Endodermal cell (in vitro differentiated cells): ENCODE data around the gene TARS3. TPM values are rescaled to one million over a fixed set of nuclear protein-coding genes. Genes with fewer than 3 reads are reported as not detected.

Source experiments
- DNase-seq: peaks from one replicate; pipeline ENCODE4 v3.0.0-alpha.2; 2017
- H3K27ac ChIP-seq: 2 replicates; pipeline ENCODE4 v1.5.1; 2013; ENCODE audit warnings: mild to moderate bottlenecking, low read depth, low read length, moderate library complexity
- H3K27me3 ChIP-seq: 2 replicates; pipeline ENCODE4 v1.6.1; 2013; ENCODE audit warnings: mild to moderate bottlenecking, low read length, moderate library complexity; ENCODE audit not compliant: insufficient read depth, control insufficient read depth, poor library complexity, severe bottlenecking
- H3K36me3 ChIP-seq: 2 replicates; pipeline ENCODE4 v1.7.0; 2013; ENCODE audit warnings: mild to moderate bottlenecking, low read length, moderate library complexity; ENCODE audit not compliant: control insufficient read depth, insufficient read depth
- H3K4me1 ChIP-seq: one replicate; pipeline ENCODE4 v1.7.0; 2013; ENCODE audit warnings: low read length; ENCODE audit not compliant: control insufficient read depth, insufficient read depth
- H3K4me3 ChIP-seq: 2 replicates; pipeline ENCODE4 v1.5.1; 2013; ENCODE audit warnings: mild to moderate bottlenecking, low read length, moderate library complexity
- H3K9ac ChIP-seq: 2 replicates; pipeline ENCODE4 v1.6.1; 2013; ENCODE audit warnings: mild to moderate bottlenecking, low read length, moderate library complexity; ENCODE audit not compliant: poor library complexity, severe bottlenecking; ENCODE audit errors: extremely low read depth
- H3K9me3 ChIP-seq: 2 replicates; pipeline ENCODE4 v1.6.1; 2013; ENCODE audit warnings: mild to moderate bottlenecking, low read length, moderate library complexity; ENCODE audit not compliant: control insufficient read depth
- H3K27ac Mint-ChIP-seq: 2 replicates; pipeline ENCODE4 v1.8.0; 2020; ENCODE audit warnings: mixed read lengths
- H3K27me3 Mint-ChIP-seq: 2 replicates; pipeline ENCODE4 v1.8.0; 2021; ENCODE audit warnings: mild to moderate bottlenecking, mixed read lengths; ENCODE audit not compliant: insufficient read depth
- H3K36me3 Mint-ChIP-seq: 2 replicates; pipeline ENCODE4 v1.8.0; 2020; ENCODE audit warnings: low read depth, mixed read lengths
- H3K4me1 Mint-ChIP-seq: 2 replicates; pipeline ENCODE4 v1.8.0; 2020; ENCODE audit warnings: mixed read lengths
- H3K4me3 Mint-ChIP-seq: 2 replicates; pipeline ENCODE4 v1.8.0; 2020; ENCODE audit warnings: mild to moderate bottlenecking, moderate library complexity, mixed read lengths
- H3K9me3 Mint-ChIP-seq: 2 replicates; pipeline ENCODE4 v1.8.0; 2020; ENCODE audit warnings: mild to moderate bottlenecking, mixed read lengths
- CTCF ChIP-seq: fragments of 200-600 bp; sonication (generic); conservative IDR thresholded peaks from 2 replicates; pipeline ENCODE4 v1.5.0; 2021; ENCODE audit warnings: antibody characterized with exemption, mild to moderate bottlenecking
- WGBS, 2 experiments: methylation state at CpG; one replicate each; pipeline versions ENCODE4 v1.1.5 to v1.1.7; 2013; ENCODE audit warnings: missing lambda C conversion rate in 2 of 2, mixed read lengths in 1 of 2; ENCODE audit not compliant: insufficient coverage in 1 of 2, insufficient read length in 1 of 2; 5-methylcytosine and 5-hydroxymethylcytosine counted together
- total RNA-seq, 2 donors: library from RNA; stranded (reverse); fragmentation: NEBNext Ultra II Directional in 1 of 2; extraction: Animal tissue kit (Norgen Biotek cat#: 25700) in 1 of 2; gene quantifications; 2 replicates in 1 of 2; 3 replicates in 1 of 2; pipeline ENCODE4 v1.2.1, GENCODE V29; 2021

The TARS3 gene
- total RNA-seq, 2 donors from 2014 or later, result 11.7 to 13.6 TPM

DNA sequence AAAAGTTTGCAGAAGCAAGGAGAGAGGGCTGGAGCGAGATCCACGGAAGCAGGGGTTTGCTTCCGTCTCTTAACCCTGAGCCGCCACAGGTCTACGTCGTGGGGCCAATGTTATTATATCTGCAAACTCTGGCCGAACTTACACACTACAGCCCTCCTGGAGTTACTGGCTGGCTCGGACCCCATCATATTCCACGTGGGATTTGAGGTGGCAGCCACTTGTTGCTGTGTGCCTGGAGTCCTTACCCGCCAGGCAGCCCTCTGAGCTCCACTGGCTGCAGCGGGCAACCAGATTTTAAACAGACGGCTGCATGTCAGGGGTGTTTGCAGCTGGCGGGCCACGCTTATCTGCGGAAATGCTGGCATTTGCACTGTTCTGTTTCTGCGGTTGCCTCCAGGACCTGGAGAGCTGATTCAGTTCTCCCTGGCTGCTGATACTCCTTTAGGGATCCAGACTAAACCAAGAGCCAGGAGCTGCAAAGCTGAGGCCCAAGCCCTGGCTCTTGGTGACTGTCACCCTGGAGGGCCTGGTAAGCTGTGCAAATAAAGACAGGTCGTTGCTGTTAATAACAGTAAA lies 106.8 kb downstream of the TARS3 start:
- no peak for DNase-seq
- H3K27ac Mint-ChIP-seq, result no peak overlapping the region
- Histone ChIP-seq H3K4me1 (peaks cover 3% of the 10 kb centered on the region), H3K27me3 (no peaks in the 10 kb centered on the region), H3K4me3 (no peak overlapping the region), H3K9ac (no peak overlapping the region), H3K9me3 (no peaks in the 10 kb centered on the region), H3K27ac (no peak overlapping the region), H3K36me3 (no peaks in the 10 kb centered on the region)
- peaks cover 19% of the 10 kb centered on the region for H3K27me3 Mint-ChIP-seq
- H3K36me3 Mint-ChIP-seq, result no peaks in the 10 kb centered on the region
- WGBS, 2 experiments, result 94 to 97% methylated on average over 11 to 17 of the region's 17 CpGs
- H3K4me1 Mint-ChIP-seq, result peaks cover 14% of the 10 kb centered on the region
- no peak for TF ChIP-seq CTCF
- H3K4me3 Mint-ChIP-seq, result no peak overlapping the region
- H3K9me3 Mint-ChIP-seq, result no peaks in the 10 kb centered on the region

DNA sequence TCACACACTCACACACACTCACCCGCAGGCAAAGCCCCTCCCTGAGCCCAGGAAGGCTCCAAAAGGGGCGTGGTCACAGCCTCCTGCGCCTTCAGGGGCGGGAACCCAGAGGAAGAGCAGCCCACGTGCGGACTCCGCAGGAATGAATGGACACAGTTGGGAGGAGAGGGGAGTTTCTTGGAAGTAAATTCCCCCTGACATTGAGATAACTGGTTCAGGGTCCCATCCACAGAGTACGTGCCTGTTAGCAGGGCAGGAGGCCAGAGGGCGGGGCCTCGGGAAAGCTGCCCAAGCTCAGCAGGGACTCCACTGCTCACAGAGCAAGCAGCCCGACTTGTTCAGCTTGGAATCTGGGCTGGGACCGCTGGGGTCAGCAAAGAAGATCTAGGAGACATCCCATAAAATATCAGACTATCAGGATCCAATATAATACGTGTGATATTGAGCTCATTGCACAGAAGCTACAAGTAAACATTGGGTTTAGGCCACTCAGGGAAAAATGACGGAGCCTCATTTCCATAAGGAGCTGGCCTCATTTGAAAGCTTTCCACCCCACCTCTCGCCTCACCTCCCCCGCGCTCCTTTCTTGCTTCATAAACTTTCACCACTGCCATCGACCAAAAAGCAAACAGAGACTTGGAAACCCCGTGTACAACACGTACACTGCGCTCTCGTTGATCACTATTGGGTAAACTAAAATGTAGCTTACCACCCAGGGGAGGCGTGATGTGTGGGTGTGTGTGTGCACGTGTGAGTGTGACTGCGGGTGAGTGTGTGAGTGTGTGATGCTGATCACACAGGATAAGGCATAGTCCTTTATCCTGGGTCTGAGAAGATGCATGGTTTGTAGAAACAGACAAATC lies 108.1 kb downstream of the TARS3 start:
- no peak overlapping the region for H3K27ac Mint-ChIP-seq
- Histone ChIP-seq H3K27me3 (no peaks in the 10 kb centered on the region), H3K36me3 (no peaks in the 10 kb centered on the region), H3K4me1 (peaks cover 3% of the 10 kb centered on the region), H3K4me3 (no peak overlapping the region), H3K9ac (no peak overlapping the region), H3K9me3 (no peaks in the 10 kb centered on the region), H3K27ac (no peak overlapping the region)
- peak overlapping the region; percentile 49 for H3K4me3 Mint-ChIP-seq
- H3K27me3 Mint-ChIP-seq, result peaks cover 19% of the 10 kb centered on the region
- no peaks in the 10 kb centered on the region for H3K9me3 Mint-ChIP-seq
- H3K36me3 Mint-ChIP-seq, result no peaks in the 10 kb centered on the region
- DNase-seq, result peak; percentile 89
- TF ChIP-seq CTCF, result no peak
- peaks cover 14% of the 10 kb centered on the region for H3K4me1 Mint-ChIP-seq
- 38 to 48% methylated on average over 15 to 25 of the region's 25 CpGs for WGBS, 2 experiments

DNA sequence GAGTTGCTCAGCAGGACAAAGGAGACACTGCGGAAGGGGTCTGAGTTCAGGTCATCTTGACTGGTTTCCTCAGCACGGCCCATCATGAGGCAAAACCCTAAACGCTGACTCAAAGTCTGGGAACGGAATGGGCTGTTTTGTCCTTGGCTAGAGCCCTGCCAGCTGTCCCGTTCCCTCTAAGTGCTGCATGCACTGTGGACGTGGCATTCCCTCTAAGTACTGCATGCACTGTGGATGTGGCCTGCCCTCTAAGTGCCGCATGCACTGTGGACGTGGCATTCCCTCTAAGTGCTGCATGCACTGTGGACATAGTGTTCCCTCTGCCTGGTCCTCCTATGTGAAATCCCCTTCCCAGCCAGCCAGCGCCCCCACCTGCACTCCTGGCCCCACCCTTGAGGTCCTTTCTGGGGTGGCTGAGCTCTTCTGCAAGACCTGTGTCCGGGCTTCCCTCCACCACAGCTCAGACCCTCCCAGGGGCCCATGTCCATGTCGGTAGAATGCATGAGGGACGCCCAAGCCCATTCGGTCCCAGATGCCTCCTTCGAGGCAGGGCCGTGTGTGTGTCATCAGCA lies 108.8 kb downstream of the TARS3 start:
- Mint-ChIP-seq H3K4me3 (peak overlapping the region; percentile 49), H3K4me1 (peaks cover 14% of the 10 kb centered on the region), H3K27ac (no peak overlapping the region), H3K36me3 (no peaks in the 10 kb centered on the region), H3K9me3 (no peaks in the 10 kb centered on the region), H3K27me3 (peaks cover 19% of the 10 kb centered on the region)
- no peak for DNase-seq
- H3K4me1 ChIP-seq, result peaks cover 3% of the 10 kb centered on the region
- no peak overlapping the region for H3K4me3 ChIP-seq
- no peak for TF ChIP-seq CTCF
- H3K9ac ChIP-seq, result no peak overlapping the region
- no peak overlapping the region for H3K27ac ChIP-seq
- WGBS, 2 experiments, result 77 to 96% methylated on average over 9 to 15 of the region's 15 CpGs
- H3K36me3 ChIP-seq, result no peaks in the 10 kb centered on the region
- no peaks in the 10 kb centered on the region for H3K27me3 ChIP-seq
- no peaks in the 10 kb centered on the region for H3K9me3 ChIP-seq
